COLO829 (cell line): ENCODE data around the gene SBNO1.
A peak's percentile ranks its signal among the peaks of the same experiment; 100 is the strongest.
"Not testable (repeated sequence)": the region's sequence is repeated elsewhere in the genome, so short reads cannot be mapped to it uniquely, and the experiment has no call there.

Experiments used
- DNase-seq: peaks from one replicate; pipeline ENCODE4 v3.0.0; 2012; ENCODE audit warnings: low spot score

The SBNO1 gene

DNA sequence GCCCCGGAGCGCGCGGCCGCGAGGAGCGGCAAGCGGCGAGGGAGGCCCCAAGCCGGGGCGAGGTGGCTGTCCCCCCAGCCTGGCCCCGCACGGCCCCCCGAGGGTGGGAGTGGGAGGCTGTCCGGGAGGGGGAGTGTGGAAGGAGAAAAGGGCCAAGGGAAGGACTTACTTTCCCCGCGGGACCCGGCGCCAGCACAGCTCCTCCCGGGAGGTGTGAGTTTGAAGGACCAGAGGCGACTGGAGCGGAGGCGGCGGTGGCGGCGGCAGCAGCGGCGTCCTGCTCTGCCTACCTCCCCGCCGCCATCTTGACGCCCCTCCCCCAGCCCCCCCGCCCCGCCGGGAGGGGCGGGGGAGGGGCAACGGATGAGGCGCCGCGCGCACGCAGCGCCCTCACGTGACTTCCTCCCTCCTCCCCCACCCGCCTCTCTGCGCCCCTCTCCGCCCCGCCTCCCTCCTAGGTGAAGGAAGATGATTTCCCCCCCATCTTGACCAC lies at the start of gene SBNO1:
SBNO1 (minus strand) TSS at position 316 of the 493 bp plus-strand sequence. CDS start 14,406 bp downstream, outside the sequence.
- DNase-seq: peak; percentile 87

DNA sequence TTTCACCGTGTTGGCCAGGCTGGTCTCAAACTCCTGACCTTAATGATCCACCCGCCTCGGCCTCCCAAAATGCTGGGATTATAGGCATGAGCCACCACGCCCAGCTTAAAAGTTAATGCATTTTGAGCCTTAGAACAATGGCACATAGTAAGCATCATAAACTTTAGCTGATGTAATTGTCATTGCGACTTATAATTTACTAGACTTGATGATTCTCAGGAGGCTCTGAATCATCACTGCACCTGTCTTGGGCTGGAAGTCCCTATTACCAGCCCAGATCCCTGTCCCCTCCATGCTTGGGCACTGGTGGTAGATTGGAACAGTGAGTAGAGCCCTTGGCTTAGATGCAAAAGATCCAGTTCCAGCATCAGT lies 45.4 kb upstream of the SBNO1 start:
- DNase-seq: no peak

- not testable (repeated sequence) for DNase-seq
Measured at GRCh38 chr12:123409284-123410040, 44.8 kb upstream of the SBNO1 start.

- DNase-seq: not testable (repeated sequence)
Measured at GRCh38 chr12:123408619-123409018, 44.0 kb upstream of the SBNO1 start.

GRCh38 chr12:123407934-123408333 lies 43.3 kb upstream of the SBNO1 start:
- not testable (repeated sequence) for DNase-seq

- not testable (repeated sequence) for DNase-seq
Measured at GRCh38 chr12:123407269-123407668, 42.6 kb upstream of the SBNO1 start.

GRCh38 chr12:123404581-123404980 lies 39.9 kb upstream of the SBNO1 start:
- no peak for DNase-seq

GRCh38 chr12:123401753-123402683 lies 37.4 kb upstream of the SBNO1 start:
- DNase-seq: no peak

- no peak for DNase-seq
Measured at GRCh38 chr12:123399255-123399617, 34.6 kb upstream of the SBNO1 start.

- DNase-seq: no peak
Measured at GRCh38 chr12:123398550-123399254, 34.1 kb upstream of the SBNO1 start.

DNA sequence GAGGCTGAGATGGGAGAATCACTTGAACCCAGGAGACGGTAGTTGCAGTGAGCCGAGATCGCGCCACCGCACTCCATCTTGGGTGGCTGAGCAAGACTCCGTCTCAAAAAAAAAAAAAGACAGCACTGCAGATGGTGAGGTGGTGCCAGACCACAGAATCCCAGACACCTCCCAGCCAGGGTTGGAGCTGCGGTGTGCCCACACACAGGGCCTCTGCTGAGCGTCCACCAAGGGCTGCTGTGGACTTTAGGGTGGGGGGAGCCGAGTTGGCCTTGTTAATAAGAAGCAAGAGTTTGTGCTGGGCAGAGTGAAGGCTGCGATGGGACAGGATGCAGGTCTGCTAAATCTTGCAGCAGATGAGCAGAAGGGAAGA lies 33.5 kb upstream of the SBNO1 start:
- DNase-seq: no peak

DNA sequence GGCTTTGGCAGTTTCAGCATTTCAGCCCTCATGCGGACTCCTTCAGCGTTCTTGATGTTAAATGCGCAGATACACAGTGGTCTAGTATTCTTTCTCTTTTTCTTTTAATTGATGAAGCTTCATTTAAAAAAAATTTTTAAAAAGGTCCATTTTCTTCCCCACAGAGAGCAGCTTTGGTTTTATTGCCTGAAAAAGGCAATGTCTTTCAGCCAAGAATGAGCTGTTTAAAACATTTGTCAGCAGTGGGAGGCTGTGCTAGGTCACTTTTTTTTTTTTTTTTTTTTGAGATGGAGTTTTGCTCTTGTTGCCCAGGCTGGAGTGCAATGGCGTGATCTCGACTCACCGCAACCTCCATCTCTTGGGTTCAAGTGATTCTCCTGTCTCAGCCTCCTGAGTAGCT lies 32.8 kb upstream of the SBNO1 start:
- no peak for DNase-seq

- no peak for DNase-seq
Measured at GRCh38 chr12:123396954-123397353, 32.3 kb upstream of the SBNO1 start.

DNA sequence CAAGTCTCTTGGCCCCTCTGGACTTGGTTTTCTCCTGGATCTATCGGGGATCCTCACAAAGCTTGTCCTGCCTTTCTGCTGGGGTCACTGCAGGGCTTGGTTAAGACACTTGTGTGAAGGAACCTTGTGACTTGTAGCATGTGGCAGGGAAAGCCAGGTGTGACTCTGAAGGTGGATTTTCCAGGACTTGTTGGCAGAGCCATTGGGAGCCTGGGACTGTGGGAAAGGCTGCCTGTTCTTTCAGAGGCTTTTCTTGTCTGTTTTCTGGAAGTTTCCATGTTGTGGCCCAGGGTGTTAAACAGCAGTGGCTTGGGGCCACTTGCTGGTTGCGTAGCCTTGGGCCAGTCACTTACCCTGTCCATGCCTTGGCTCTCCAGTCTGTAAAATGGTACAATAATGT lies 31.9 kb upstream of the SBNO1 start:
- DNase-seq: no peak

GRCh38 chr12:123395236-123395635 lies 30.6 kb upstream of the SBNO1 start:
- DNase-seq: no peak

DNA sequence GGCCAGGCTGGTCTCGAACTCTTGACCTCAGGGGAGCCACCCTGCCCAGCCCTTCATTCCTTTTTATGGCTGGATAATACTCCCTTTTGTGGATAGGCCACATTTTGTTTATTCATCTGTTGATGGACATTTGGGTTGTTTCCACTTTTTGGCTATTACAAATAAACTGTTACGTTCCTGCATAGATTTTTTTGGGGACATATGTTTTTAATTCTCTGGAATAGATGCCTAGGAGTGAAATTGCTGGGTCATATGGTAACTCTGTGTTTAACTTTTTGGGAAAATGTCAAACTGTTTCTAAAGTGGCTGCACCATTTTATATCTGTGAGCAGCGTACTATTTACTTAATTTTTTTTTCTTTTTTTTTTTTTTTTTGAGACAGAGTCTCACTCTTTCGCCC lies 29.1 kb upstream of the SBNO1 start:
- no peak for DNase-seq

GRCh38 chr12:123391546-123392343 lies 27.1 kb upstream of the SBNO1 start:
- no peak for DNase-seq

- DNase-seq: no peak
Measured at GRCh38 chr12:123390498-123391426, 26.1 kb upstream of the SBNO1 start.

DNA sequence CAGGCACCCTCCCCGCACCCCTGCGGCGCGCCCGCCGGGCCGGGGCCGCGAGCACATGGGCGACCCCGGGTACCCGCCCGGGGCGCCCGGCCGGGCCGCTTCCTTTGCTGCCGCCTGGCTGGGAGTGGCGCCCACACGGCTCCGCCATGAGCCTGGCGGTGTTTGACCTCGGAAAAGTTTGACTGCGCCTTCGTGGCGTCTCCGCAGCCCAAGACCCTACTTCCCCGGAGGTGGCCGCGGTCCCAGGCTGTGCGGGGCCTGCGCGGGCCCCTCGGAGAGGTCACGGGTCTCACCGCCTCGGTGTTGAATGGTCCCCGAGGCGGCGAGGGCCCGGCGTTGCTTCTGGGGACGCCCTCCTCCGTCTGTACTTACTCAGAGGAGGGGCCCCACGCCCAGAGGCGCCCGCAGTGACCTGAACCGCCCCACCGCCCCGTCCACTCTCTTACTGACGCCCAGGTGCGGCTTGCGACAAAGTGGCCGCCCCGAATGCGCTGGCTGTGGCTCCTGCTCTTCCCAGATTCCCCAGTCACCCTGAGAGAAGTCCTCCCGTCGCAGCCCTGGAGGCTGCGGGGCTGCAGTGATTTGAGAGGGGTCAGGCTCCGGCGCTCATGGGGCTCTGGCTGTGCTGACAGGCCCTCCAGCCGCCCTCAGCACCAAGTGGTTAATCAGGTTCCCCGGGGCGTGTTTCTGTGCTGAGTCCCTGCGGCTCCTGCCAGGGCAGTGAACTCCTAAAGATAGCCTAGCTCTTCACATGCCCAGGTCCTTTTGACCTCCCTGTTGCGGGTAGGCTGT lies 25.1 kb upstream of the SBNO1 start:
- no peak for DNase-seq
